IMR-90 (cell line): ENCODE measurements around the gene ASF1B. TPM values are rescaled to one million over a fixed set of nuclear protein-coding genes. Genes with fewer than 3 reads are reported as not detected.

Experiments
- ATAC-seq: fragments of 200-7000 bp; cut with Tn5 transposase; 2 replicates; pipeline ENCODE4 v1.9.1; 2020; ENCODE audit warnings: low read depth, mild to moderate bottlenecking, moderate library complexity
- BruUV-seq: library from RNA; stranded (reverse); fragments of 400-500 nt; replicated peaks from 2 replicates; lab custom pipeline; 2021; lab: Mats Ljungman, UMichigan
- CTCF ChIA-PET: fragments of 300-600 bp; formaldehyde crosslinking; extraction: SDS; loops from one replicate; lab custom pipeline; 2021; ENCODE audit warnings: antibody characterized with exemption; lab: Yijun Ruan, JAX
- POLR2A ChIA-PET: fragments of 300-600 bp; sonication (Branson Sonifier 250); formaldehyde crosslinking; loops from one replicate; lab custom pipeline; 2022; ENCODE audit warnings: antibody characterized with exemption; ENCODE audit not compliant: unreplicated experiment; lab: Charles Lee
- DNase-seq: peaks from one replicate; pipeline ENCODE4 v3.0.0; 2013
- H2AFZ ChIP-seq: replicated peaks from 2 replicates; pipeline ENCODE3; 2013; ENCODE audit warnings: low read length, mild to moderate bottlenecking; ENCODE audit not compliant: poor library complexity
- H2AK5ac ChIP-seq: 2 replicates; pipeline ENCODE4 v1.6.1; 2013; ENCODE audit warnings: low read depth, low read length, inconsistent platforms
- H2AK9ac ChIP-seq: replicated peaks from 2 replicates; pipeline ENCODE3; 2013; ENCODE audit warnings: mild to moderate bottlenecking, low read depth, low read length, moderate library complexity; ENCODE audit not compliant: poor library complexity
- H2BK120ac ChIP-seq: 2 replicates; pipeline ENCODE4 v1.6.1; 2013; ENCODE audit warnings: low read depth, low read length, inconsistent platforms
- H2BK15ac ChIP-seq: 3 replicates; pipeline ENCODE4 v1.6.1; 2013; ENCODE audit warnings: low read depth, low read length, inconsistent platforms
- H2BK20ac ChIP-seq: 2 replicates; pipeline ENCODE4 v1.6.1; 2013; ENCODE audit warnings: low read depth, mild to moderate bottlenecking, inconsistent platforms, low read length, moderate library complexity
- H2BK5ac ChIP-seq: 2 replicates; pipeline ENCODE4 v1.6.1; 2013; ENCODE audit warnings: mild to moderate bottlenecking, low read depth, low read length, inconsistent platforms; ENCODE audit not compliant: poor library complexity, severe bottlenecking
- H3K14ac ChIP-seq: replicated peaks from 2 replicates; pipeline ENCODE4 v1.6.1; 2013; ENCODE audit warnings: low read depth, low read length, inconsistent platforms
- H3K18ac ChIP-seq: 2 replicates; pipeline ENCODE4 v1.6.1; 2013; ENCODE audit warnings: low read depth, low read length, control low read depth
- H3K23ac ChIP-seq: 2 replicates; pipeline ENCODE4 v1.6.1; 2013; ENCODE audit warnings: low read depth, low read length, inconsistent platforms
- H3K27ac ChIP-seq: 2 replicates; pipeline ENCODE4 v1.5.1; 2013; ENCODE audit warnings: mild to moderate bottlenecking, control low read depth, low read length; ENCODE audit not compliant: insufficient read depth
- H3K27me3 ChIP-seq: 2 replicates; pipeline ENCODE4 v1.6.1; 2013; ENCODE audit warnings: low read length; ENCODE audit not compliant: control insufficient read depth, insufficient read depth
- H3K36me3 ChIP-seq: 2 replicates; pipeline ENCODE4 v1.6.1; 2013; ENCODE audit warnings: low read length, mixed read lengths; ENCODE audit not compliant: control insufficient read depth, insufficient read depth
- H3K4ac ChIP-seq: 2 replicates; pipeline ENCODE4 v1.6.1; 2013; ENCODE audit warnings: low read depth, low read length, inconsistent platforms
- H3K4me1 ChIP-seq: 2 replicates; pipeline ENCODE4 v1.6.1; 2013; ENCODE audit warnings: low read length, mixed read lengths; ENCODE audit not compliant: control insufficient read depth, insufficient read depth
- H3K4me2 ChIP-seq: 2 replicates; pipeline ENCODE4 v1.6.1; 2013; ENCODE audit warnings: low read depth, mild to moderate bottlenecking, control low read depth, low read length, moderate library complexity
- H3K4me3 ChIP-seq: 2 replicates; pipeline ENCODE4 v1.5.1; 2013; ENCODE audit warnings: low read depth, mild to moderate bottlenecking, control low read depth, low read length, moderate library complexity; ENCODE audit not compliant: insufficient read depth
- H3K56ac ChIP-seq: 2 replicates; pipeline ENCODE4 v1.6.1; 2013; ENCODE audit warnings: low read length, inconsistent platforms; ENCODE audit not compliant: insufficient read depth; ENCODE audit errors: extremely low read depth
- H3K79me1 ChIP-seq, 2 experiments: 2 replicates each; pipeline ENCODE4 v1.6.1; 2013; ENCODE audit warnings: low read length in 2 of 2, inconsistent platforms in 1 of 2, low read depth in 1 of 2
- H3K9ac ChIP-seq: 2 replicates; pipeline ENCODE4 v1.6.1; 2013; ENCODE audit warnings: low read depth, low read length, control low read depth
- H3K9me1 ChIP-seq: 2 replicates; pipeline ENCODE4 v1.6.1; 2013; ENCODE audit warnings: low read length, inconsistent platforms; ENCODE audit not compliant: insufficient read depth
- H3K9me3 ChIP-seq: 2 replicates; pipeline ENCODE4 v1.6.1; 2013; ENCODE audit warnings: low read length; ENCODE audit not compliant: control insufficient read depth, insufficient read depth
- H4K20me1 ChIP-seq: 2 replicates; pipeline ENCODE4 v1.6.1; 2013; ENCODE audit warnings: low read length, inconsistent platforms; ENCODE audit not compliant: insufficient read depth
- H4K5ac ChIP-seq: 2 replicates; pipeline ENCODE4 v1.6.1; 2013; ENCODE audit warnings: mild to moderate bottlenecking, low read depth, low read length, control low read depth
- H4K8ac ChIP-seq, 2 experiments: 2 replicates each; pipeline ENCODE4 v1.6.1; 2013; ENCODE audit warnings: low read depth in 2 of 2, low read length in 2 of 2, control low read depth in 1 of 2, inconsistent platforms in 1 of 2
- H4K91ac ChIP-seq: 2 replicates; pipeline ENCODE4 v1.6.1; 2013; ENCODE audit warnings: low read depth, low read length, inconsistent platforms; ENCODE audit not compliant: insufficient read depth
- MAFK ChIP-seq: IDR thresholded peaks from 2 replicates; pipeline ENCODE4 v1.6.1; 2012; ENCODE audit warnings: low read depth, low read length, improper control_type of control experiment
- MAZ ChIP-seq: IDR thresholded peaks from 2 replicates; pipeline ENCODE4 v1.6.1; 2012; ENCODE audit warnings: low read depth, mild to moderate bottlenecking, low read length, improper control_type of control experiment, moderate library complexity, borderline replicate concordance
- MXI1 ChIP-seq: IDR thresholded peaks from 2 replicates; pipeline ENCODE4 v1.6.1; 2012; ENCODE audit warnings: low read depth, mild to moderate bottlenecking, low read length, moderate library complexity, borderline replicate concordance
- WGBS, 2 experiments: methylation state at CpG; one replicate each; pipeline versions ENCODE4 v1.1.5 to v1.1.7; 2013; ENCODE audit warnings: missing lambda C conversion rate in 2 of 2; ENCODE audit not compliant: insufficient read length in 1 of 2; ENCODE audit errors: extremely low coverage in 2 of 2; 5-methylcytosine and 5-hydroxymethylcytosine counted together
- dilution Hi-C: fragments of 300-500 bp; cut with HindIII; formaldehyde crosslinking; loops from one replicate; pipeline ENCODE4 v1.14.3; 2018; ENCODE audit warnings: low sequenced_read_pairs; ENCODE audit not compliant: unreplicated experiment
- in situ Hi-C: fragments of 300-500 bp; cut with MboI; formaldehyde crosslinking; loops from 3 replicates; pipeline ENCODE4 v1.14.3; 2019; ENCODE audit warnings: low sequenced_read_pairs, inconsistent platforms, mixed read lengths
- intact Hi-C: fragments of 100-400 bp; cut with micrococcal nuclease; formaldehyde crosslinking; loops from 2 replicates; pipeline ENCODE4 v1.10.0; 2022
- polyA plus RNA-seq, 3 experiments: library from polyadenylated mRNA; depleted of rRNA; stranded (reverse); fragments of >200 nt; gene quantifications; 2 replicates each; pipeline ENCODE4 v1.2.3, GENCODE V29; 2012; ENCODE audit warnings: low replicate concordance in 1 of 3
- total RNA-seq: library from RNA; depleted of rRNA; stranded (reverse); fragments of >200 nt; gene quantifications from 2 replicates; pipeline ENCODE4 v1.2.3, GENCODE V29; 2012

Gene ASF1B
- total and polyA plus RNA-seq, 2 of the 4 experiments (the other 2 are of a cell fraction), result 10.4 to 12.1 TPM

- ChIA-PET CTCF (no interaction called here), POLR2A (interaction anchor here (0.5 kb wide), 1 partner anchor 255 kb away, joined by 5 read pairs; no protein-coding TSS in a partner anchor)
- Histone ChIP-seq H2BK120ac (no peak overlapping the region), H4K20me1 (no peaks in the 10 kb centered on the region), H2AK9ac (no peak overlapping the region), H2BK15ac (no peak overlapping the region), H3K27me3 (peaks cover 3% of the 10 kb centered on the region; the same call in 1 of the 2 replicates), H2AK5ac (no peak overlapping the region), H2AFZ (no peak overlapping the region), H3K56ac (no peak overlapping the region), H4K91ac (no peak overlapping the region), H3K79me1 (no peaks in the 10 kb centered on the region), H3K27ac (no peak overlapping the region), H3K4me2 (no peak overlapping the region), H3K23ac (no peak overlapping the region), H3K4ac (no peak overlapping the region), H3K9me1 (no peaks in the 10 kb centered on the region), H4K5ac (no peak overlapping the region), H2BK20ac (no peak overlapping the region), H3K9me3 (no peaks in the 10 kb centered on the region), H3K4me1 (no peaks in the 10 kb centered on the region; the same call in 1 of the 2 replicates), H3K9ac (no peak overlapping the region), H2BK5ac (no peak overlapping the region), H3K4me3 (no peak overlapping the region), H3K14ac (no peak overlapping the region), H3K36me3 (no peaks in the 10 kb centered on the region), H3K18ac (no peak overlapping the region), H4K8ac (no peak overlapping the region)
- intact Hi-C loops, result no loop called here
- TF ChIP-seq MAZ, result no peak
- TF ChIP-seq MXI1, result no peak
- TF ChIP-seq MAFK, result peak; percentile 51; the same call in 1 of the 2 replicates
- dilution Hi-C loops, result no loop called here
- no peak for ATAC-seq
- no TSS peak for BruUV-seq
- in situ Hi-C loops, result no loop called here
- WGBS, 2 experiments, result 85% methylated on average over 12 of the region's 19 CpGs; no CpG with 5 or more reads in 1 of the 2 experiments
- DNase-seq, result no peak
Observed at GRCh38 chr19:14168259-14168972, 32.0 kb upstream of the ASF1B start.
